Activated CD4-positive, alpha-beta T cell treated with anti-CD3 and anti-CD28 coated beads, Interleukin-2, amount 50 U/mL, for 4 hours (primary cell): ENCODE data around the gene CFAP99.
"Not testable (repeated sequence)": the region's sequence is repeated elsewhere in the genome, so short reads cannot be mapped to it uniquely, and the experiment has no call there.

ENCODE experiments used
- DNase-seq, 2 experiments: peaks; one replicate each; pipeline ENCODE4 v3.0.0-alpha.2; 2020

CFAP99 gene

GRCh38 chr4:2418650-2419571 lies at the start of gene CFAP99:
TSS of gene CFAP99 (plus strand) at chr4:2418955.
- peak; percentile 97 to 98 for DNase-seq

- no peak for DNase-seq
Observed at GRCh38 chr4:2370597-2371320, 48.0 kb upstream of the CFAP99 start.

- no peak for DNase-seq
Observed at GRCh38 chr4:2371765-2372487, 46.8 kb upstream of the CFAP99 start.

GRCh38 chr4:2372488-2373030 lies 46.2 kb upstream of the CFAP99 start:
- no peak for DNase-seq

GRCh38 chr4:2373532-2373931 lies 45.2 kb upstream of the CFAP99 start:
- DNase-seq = no peak

- no peak for DNase-seq
Observed at GRCh38 chr4:2375427-2375826, 43.3 kb upstream of the CFAP99 start.

GRCh38 chr4:2377241-2377640 lies 41.5 kb upstream of the CFAP99 start:
- no peak for DNase-seq

GRCh38 chr4:2378401-2378800 lies 40.4 kb upstream of the CFAP99 start:
- no peak for DNase-seq

- no peak for DNase-seq
Observed at GRCh38 chr4:2378898-2379297, 39.9 kb upstream of the CFAP99 start.

- DNase-seq = not testable (repeated sequence)
Observed at GRCh38 chr4:2380589-2380988, 38.2 kb upstream of the CFAP99 start.

GRCh38 chr4:2382769-2383202 lies 36.0 kb upstream of the CFAP99 start:
- not testable (repeated sequence) for DNase-seq

- DNase-seq = not testable (repeated sequence)
Observed at GRCh38 chr4:2383220-2383631, 35.5 kb upstream of the CFAP99 start.

GRCh38 chr4:2383760-2384159 lies 35.0 kb upstream of the CFAP99 start:
- no peak for DNase-seq

GRCh38 chr4:2384245-2384644 lies 34.5 kb upstream of the CFAP99 start:
- no peak for DNase-seq

- no peak for DNase-seq
Observed at GRCh38 chr4:2385516-2385915, 33.2 kb upstream of the CFAP99 start.

GRCh38 chr4:2386717-2387116 lies 32.0 kb upstream of the CFAP99 start:
- DNase-seq = no peak

- DNase-seq = no peak
Observed at GRCh38 chr4:2387218-2387617, 31.5 kb upstream of the CFAP99 start.

- no peak for DNase-seq
Observed at GRCh38 chr4:2387829-2388228, 30.9 kb upstream of the CFAP99 start.

GRCh38 chr4:2388429-2389182 lies 30.1 kb upstream of the CFAP99 start:
- DNase-seq = no peak

GRCh38 chr4:2389691-2390090 lies 29.1 kb upstream of the CFAP99 start:
- DNase-seq = no peak

GRCh38 chr4:2390146-2390545 lies 28.6 kb upstream of the CFAP99 start:
- no peak for DNase-seq

GRCh38 chr4:2390784-2391421 lies 27.9 kb upstream of the CFAP99 start:
- DNase-seq = no peak
